T-helper 22 cell (primary cell): ENCODE results near the gene STRN4.
"Not testable (repeated sequence)": the region's sequence is repeated elsewhere in the genome, so short reads cannot be mapped to it uniquely, and the experiment has no call there.

Source experiments
- DNase-seq: peaks from one replicate; pipeline ENCODE4 v3.0.0-alpha.2; 2020; ENCODE audit warnings: low read depth

Gene STRN4

DNA sequence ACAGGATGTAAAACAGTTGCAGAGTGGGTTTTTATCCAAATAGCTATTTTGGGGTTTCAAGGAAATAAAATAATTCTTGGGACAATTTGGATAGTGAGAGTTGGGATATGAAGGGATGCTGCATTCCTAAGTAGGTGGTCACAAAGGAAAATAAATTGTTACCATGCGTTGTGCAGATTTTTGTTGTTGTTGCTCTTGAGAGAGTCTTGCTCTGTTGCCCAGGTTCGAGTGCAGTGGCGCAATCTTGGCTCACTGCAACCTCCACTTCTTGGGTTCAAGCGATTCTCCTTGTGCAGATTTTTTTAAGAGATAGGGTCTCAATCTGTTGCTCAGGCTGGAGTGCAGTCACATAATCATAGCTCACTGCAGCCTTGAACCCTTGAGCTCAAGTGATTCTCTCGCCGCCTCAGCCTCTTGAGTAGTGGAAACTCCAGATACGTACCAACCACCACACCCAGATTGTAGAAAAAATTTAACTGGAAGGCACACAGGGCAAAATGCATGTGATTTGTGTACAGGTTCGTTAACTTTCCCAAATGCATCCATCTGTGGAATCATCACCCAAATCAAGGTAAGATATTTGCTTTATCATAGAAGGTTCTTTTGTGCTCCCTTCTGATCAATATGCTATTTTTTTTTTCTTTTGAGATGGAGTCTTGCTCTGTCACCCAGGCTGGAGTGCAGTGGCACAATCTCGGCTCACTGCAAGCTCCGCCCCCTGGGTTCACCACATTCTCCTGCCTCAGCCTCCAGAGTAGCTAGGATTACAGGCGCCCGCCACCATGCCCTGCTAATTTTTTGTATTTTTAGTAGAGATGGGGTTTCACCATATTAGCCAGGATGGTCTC is 26.1 kb upstream of the STRN4 start:
- DNase-seq: no peak

DNA sequence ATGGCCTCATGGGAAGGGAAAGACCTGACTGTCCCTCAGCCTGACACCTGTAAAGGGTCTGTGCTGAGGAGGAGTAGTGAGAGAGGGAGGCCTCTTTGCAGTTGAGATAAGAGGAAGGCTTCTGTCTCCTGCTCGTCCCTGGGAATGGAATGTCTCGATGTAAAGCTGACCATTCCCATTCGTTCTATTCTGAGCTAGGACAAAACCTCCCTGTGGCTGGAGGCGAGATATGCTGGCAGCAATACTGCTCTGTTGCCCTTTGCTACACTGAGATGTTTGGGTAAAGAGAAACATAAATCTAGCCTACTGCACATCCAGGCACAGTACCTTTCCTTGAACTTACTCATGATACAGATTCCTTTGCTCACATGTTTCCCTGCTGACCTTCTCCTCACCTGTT is 22.5 kb upstream of the STRN4 start:
- DNase-seq: not testable (repeated sequence)

DNA sequence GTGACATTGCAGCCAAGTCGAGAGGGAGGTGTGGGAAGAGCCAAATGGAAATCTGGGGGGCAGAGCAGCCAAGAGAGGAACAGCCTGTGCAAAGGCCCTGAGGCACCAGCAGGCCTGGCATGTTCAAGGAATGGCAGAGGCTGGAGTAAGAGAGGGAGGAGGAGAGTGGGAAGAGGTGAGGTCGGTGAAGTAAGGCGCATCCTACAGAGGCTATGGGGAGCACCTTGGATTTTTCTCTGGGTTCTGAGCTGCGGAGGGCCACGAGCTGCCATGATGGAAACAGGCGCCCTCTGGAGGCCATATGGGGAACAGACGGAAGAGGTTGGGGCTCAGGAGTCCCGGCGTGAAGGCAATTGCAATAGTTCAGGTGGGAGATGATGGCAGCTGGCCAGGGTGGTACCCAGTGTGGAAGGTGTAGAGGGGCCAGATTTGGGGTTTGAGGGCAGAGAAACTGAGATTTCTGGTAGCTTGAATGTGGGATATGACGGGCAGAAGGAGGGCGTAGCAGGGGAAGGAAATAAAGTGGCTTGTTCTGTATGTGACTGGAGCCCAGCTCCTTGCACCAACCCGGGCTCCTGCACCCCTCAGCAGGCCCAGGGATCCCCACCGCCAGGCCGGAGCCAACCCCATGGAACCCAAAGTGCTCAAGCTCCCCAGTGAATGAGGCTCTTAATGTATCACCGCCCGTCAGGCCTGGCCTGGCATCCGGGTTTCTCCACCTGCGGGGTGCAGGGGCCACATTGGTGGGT is 20.5 kb upstream of the STRN4 start:
- DNase-seq: peak; percentile 32

DNA sequence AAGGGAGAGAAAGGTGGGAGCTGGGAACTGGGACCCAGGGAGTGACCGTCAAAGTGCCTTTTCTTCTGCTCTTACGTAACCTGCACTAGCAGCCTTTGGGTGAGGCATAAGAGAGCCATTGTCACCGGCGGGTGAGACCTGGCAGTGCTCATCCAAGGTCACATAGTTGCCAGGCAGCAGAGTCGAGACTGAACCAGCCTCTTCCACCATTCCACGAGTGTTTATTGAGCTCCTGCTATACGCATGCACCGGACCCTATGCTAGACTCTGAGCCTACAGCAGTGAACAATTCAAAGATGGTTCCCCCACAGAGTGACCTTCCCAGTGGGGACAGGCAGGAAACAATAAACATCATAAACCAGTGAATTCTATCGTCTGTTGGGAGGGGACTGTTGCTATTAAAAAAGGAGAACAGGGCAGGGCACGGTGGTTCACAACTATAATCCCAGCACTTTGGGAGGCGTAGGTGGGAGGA is 18.6 kb upstream of the STRN4 start:
- no peak for DNase-seq

DNA sequence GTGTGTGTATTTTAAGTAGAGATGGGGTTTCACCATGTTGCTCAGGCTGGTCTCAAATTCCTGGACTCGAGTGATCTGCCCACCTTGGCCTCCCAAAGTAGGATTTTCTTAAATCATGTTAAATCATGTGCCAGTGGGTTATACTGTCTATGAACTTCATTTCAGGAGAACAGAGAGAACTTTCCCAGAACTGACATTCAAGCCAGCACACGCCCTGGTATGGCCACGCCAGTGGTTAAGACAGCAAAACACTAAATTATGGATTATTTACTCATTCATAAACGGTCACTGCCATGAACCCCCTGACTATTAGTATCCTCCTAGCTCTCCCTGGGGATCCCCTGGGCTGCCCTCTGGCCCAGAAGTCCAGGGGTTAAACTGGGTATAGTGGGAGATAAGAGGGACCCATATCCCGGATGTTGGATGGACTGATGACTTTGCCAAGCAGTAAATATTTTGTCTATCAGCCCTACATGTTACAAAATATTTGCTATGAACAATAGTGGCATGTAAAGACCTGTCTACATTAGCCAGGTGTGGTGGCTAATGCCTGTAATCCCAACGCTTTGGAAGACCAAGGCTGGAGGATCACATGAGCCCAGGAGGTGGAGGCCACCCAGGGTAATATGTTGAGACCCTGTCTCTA is 16.1 kb upstream of the STRN4 start:
- DNase-seq: no peak

DNA sequence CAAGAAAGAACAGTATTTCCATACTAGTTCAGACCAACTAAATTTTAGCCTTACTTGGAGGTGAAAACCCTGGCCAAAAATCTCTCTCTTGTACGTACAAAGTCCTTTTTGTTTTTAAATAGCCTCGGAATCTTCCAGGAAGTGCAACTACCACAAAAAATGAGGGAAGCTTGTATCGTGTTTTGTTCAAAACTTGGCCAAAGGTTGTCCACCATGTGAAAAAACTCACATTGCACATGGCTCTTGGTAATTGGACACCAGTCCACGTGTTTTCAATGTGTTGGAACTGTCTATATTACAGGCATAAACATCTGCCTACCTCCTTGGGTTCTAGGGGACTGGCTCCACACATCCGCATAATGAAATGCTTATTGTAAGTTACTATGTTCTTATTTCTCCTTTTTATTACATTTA is 15.2 kb upstream of the STRN4 start:
- no peak for DNase-seq

DNA sequence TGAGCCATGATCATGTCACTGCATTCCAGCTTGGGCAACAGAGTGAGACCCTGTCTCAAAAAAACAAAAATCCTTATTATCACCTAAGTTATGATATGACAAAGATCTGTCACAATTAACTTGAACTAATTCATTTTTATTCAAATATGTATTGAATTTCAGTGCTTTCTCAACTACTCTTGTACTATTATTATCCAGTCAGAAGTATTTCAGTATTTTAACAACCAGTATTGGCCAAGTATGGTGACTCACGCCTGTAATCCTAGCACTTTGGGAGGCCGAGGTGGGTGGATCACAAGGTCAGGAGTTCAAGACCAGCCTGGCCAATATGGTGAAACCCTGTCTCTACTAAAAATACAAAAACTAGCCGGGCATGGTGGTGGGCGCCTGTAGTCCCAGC is 14.6 kb upstream of the STRN4 start:
- not testable (repeated sequence) for DNase-seq

DNA sequence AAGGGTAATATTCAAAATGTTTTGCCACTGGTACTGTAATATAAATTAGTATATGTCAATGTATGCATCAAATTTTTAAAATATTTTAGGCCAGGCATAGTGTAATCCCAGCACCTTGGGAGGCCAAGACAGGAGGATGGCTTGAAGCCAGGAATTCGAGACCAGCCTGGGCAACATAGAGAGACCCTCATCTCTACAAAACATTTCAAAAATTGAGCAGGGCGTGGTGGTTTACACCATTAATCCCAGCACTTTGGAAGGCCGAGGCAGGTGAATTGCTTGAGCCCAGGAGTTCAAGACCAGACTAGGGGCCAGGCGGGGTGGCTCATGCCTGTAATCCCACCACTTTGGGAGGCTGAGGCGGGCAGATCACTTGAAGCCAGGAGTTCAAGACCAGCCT is 14.1 kb upstream of the STRN4 start:
- no peak for DNase-seq

DNA sequence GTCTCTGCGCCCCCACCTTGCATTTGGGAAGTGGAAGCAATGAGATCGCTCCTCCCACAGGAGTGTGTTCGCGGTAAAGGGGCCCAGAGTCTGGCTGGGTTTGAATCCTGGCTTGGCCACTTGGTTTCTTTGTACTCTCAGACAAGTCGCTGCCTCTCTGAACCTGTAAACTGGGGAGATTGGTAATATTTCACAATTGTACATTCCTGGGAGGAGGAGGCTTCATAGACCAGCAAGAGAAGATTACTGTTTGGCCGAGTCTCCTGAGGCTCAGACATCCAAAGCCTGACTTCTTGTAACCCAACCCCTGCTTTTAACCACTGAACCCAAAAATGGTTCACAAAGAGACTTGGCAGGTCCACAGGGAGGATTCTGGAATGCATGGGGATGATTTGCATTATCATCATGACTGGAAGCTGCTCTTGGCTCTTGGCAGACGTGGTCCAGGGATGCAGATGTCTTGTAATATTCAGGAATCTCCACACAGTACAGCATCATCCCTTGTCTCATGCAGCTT is 13.6 kb upstream of the STRN4 start:
- DNase-seq: no peak

DNA sequence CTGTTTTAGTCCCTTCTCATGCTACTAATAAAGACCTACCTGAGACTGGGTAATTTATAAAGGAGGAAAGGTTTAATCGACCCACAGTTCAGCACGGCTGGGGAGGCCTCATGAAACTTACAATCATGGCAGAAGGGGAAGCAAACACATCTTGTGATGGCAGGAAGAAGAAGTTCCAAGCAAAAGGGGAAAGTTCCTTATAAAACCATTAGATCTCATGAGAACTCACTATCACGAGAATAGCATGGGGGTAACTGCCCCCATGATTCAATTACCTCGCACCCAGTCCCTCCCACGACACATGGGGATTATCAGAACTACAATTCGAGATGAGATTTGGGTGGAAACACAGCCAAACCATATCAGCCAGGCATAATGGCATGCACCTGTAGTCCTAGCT is 13.0 kb upstream of the STRN4 start:
- no peak for DNase-seq

DNA sequence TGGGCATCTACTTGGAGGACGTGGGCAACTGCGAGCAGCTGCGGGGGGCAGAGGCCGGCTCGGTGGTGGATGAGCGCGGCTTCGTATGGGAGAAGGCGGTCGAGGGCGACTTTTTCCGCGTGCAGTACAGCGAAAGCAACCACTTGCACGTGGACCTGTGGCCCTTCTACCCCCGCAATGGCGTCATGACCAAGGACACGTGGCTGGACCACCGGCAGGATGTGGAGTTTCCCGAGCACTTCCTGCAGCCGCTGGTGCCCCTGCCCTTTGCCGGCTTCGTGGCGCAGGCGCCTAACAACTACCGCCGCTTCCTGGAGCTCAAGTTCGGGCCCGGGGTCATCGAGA is 10.3 kb upstream of the STRN4 start:
- DNase-seq: no peak

DNA sequence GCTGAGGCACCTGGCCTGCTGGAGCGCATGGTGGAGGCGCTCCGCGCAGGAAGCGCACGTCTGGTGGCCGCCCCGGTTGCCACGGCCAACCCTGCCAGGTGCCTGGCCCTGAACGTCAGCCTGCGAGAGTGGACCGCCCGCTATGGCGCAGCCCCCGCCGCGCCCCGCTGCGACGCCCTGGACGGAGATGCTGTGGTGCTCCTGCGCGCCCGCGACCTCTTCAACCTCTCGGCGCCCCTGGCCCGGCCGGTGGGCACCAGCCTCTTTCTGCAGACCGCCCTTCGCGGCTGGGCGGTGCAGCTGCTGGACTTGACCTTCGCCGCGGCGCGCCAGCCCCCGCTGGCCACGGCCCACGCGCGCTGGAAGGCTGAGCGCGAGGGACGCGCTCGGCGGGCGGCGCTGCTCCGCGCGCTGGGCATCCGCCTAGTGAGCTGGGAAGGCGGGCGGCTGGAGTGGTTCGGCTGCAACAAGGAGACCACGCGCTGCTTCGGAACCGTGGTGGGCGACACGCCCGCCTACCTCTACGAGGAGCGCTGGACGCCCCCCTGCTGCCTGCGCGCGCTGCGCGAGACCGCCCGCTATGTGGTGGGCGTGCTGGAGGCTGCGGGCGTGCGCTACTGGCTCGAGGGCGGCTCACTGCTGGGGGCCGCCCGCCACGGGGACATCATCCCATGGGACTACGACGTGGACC is 9.7 kb upstream of the STRN4 start:
- no peak for DNase-seq

DNA sequence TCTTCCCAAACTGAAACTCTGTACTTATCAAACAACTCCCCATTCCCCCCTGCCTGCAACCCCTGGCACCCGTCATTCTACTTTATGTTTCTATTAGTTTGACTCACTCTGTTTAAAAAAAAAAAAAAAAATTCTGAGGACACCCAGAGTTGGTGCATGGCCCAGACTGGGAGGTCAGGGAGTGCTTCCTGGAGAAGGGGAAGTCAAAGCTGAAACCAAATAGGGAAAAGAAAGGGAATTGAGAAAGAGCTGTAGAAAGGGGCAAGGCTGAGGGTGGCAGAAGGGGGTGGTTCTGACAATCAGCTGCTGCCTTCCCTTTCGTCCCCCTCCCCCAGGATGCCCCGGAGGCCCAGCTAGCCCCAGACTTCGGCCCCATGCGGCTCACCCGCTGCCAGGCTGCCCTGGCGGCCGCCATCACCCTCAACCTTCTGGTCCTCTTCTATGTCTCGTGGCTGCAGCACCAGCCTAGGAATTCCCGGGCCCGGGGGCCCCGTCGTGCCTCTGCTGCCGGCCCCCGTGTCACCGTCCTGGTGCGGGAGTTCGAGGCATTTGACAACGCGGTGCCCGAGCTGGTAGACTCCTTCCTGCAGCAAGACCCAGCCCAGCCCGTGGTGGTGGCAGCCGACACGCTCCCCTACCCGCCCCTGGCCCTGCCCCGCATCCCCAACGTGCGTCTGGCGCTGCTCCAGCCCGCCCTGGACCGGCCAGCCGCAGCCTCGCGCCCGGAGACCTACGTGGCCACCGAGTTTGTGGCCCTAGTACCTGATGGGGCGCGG is 9.0 kb upstream of the STRN4 start:
- DNase-seq: no peak

DNA sequence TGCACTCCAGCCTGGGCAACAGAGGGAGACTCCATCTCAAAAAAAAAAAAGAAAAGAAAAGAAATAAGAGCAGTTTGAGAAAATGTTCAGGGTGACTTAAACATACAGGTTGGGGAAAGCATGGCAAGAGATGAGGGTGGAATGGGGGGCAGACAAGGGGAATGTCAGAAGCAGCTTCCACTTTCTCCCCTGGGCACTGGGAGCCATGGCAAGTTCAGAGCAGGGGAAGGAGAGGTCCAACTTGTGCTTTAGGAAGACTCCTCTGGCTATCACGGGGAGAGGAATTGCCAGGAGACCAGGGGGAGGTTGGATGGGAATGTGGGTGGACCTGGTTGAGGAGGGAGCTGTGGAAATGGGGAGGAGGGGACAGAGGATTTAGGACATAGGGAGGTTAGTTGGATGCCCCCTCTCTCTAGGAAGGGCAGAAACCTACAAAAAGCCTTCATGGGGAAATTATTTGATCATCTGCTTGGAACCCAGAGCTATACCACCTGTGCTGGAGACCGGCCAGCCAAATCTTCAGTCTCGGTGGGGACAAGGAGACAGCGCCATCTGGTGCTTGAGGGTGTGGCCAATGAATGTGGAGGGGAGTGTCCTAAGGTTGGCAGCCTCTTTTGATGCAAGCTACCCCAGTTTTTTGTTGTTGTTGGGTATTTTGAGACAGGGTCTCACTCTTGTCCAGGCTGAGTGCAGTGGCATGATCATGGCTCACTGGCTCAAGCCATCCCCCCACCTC is 7.3 kb upstream of the STRN4 start:
- peak; percentile 39 for DNase-seq

DNA sequence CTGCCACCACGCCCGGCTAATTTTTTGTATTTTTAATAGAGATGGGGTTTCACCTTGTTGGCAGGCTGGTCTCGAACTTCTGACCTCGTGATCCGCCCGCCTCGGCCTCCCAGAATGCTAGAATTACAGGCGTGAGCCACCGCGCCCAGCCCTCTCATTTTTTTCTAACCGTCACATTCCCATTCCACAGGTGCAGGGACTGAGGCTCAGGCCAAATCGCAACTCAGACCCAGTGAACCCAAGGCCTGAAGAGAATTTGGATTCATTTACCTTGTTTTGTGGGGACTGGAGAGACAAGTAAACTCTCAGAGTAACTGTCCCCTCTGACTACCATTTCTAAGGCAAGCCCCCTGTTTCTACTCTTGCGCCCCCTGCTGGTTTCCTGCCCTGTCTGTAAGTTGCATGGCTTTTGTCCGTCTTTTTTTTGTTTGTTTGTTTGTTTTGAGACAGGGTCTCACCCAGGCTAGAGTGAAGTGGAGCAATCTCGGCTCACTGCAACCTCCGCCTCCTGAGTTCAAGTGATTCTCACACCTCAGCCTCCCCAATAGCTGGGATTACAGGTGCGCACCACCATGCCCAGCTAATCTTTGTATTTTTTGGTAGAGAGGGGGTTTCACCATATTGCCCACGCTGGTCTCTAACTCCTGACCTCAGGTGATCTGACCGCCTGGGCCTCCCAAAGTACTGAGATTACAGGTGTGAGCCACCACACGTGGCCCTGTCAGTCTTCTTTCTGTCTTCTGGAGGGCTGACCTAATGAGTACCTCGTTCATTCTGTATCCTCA is 2.3 kb upstream of the STRN4 start:
- peak; percentile 28 for DNase-seq

DNA sequence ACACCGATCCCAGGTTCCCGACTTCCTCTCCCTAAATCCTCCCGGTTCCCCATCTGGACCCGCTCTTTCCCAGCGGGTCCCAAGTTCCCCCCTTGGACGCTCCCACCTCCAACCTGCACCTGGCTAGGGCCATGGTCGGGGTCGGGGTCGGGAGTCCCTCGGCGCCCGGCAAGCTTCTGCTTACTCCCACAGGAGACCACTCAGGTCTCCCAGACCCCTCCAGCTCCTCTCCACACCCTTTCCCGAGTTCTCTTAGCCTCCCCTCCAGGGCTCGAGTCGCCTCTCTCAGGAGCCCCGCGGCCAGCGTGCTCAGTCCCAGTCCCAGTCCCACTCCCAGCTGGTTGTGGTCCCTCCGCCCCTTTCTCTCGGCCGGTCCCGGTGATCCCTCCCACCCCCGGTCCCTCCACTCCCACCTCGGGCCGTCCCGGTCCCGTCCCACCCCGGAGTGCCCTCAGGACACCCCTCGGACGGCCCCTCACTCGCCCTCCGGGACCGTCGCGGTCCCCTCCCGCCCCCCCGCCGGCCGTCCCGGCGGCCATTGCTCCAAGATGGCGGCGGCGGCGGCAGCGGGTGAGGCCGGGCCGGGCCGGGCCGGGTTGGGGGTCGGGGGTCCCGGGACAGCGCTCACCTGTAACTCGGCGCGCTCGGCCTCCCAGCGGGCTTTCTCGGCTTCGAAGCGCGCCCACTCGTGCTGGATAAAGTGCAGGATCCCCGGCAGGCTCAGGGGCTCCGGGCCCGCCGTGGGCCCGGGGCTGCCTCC is 549 bp downstream of the STRN4 start, which contains the start of gene FKRP:
Gene FKRP, plus strand, starts transcription at position 537 of the 760 bp plus-strand sequence. CDS start 9,394 bp downstream, outside the sequence.
- no peak for DNase-seq

DNA sequence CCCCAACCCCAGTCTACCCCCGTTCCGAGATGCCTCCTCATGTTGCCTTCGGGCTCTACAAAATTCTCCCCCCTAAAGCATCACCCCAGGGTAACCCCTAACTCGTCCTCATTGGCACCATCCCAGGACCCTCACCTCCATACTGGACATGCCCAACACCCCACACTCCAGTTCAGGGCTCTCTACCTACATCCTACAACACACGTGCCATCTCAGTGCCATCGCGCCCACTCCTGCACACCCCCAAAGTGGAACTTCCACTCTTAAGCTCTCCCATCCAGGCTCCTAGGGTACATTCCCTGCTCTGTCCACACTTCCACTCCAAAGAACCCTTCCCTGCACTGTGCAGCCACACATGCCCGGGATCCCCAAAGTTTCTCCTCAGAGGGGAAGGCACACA is 1.2 kb downstream of the STRN4 start:
- no peak for DNase-seq

DNA sequence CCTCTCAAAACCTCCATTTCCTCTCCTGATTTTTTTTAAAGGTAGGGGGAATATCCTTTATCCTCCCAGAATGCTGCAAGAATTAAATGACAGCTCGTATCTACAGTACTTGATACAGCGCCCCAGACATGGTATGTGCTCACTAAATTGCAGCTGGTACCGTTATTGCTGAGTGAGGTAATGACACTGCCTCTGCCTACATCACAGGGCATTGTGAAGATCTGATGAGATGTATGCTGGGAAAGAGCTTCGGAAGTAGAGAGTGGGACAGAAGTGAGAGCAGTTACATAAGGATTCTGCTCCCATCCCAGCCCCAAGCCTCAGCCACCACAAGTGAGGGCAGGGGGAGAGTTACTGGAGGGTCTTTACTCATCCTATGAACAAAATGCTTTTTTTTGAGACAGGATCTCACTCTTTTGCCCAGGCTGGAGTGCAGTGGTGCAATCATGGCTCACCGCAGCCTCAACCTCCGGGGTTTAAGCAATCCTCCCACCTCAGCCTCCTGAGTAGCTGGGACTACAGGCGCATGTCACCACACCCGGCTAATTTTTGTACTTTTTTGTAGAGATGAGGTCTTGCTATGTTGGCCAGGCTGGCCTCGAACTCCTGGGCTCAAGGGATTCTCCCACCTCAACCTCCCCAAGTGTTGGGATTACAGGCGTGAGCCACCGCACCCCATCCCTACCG is 2.1 kb downstream of the STRN4 start:
- no peak for DNase-seq
